ENCODE measurements around the gene NEO1. TPM values are rescaled to one million over a fixed set of nuclear protein-coding genes. Genes with fewer than 3 reads are reported as not detected.

Gene NEO1
- total RNA-seq, 1 donor from 2014 or later, result 31.3 TPM

- Histone ChIP-seq H3K27ac (ENCODE audit: low read depth, low read length) (no peak overlapping the region), H3K27me3 (ENCODE audit: control insufficient read depth in 3 of 3, insufficient read depth in 3 of 3, low read length in 3 of 3) (no peaks in the 10 kb centered on the region), H3K4me3 (ENCODE audit: low read length in 3 of 3) (no peak overlapping the region), H3K4me1 (ENCODE audit: control insufficient read depth in 3 of 3, insufficient read depth in 3 of 3, low read length in 3 of 3) (no peaks in the 10 kb centered on the region), H3K9ac (ENCODE audit: low read depth in 1 of 3, low read length in 3 of 3) (no peak overlapping the region), H3K9me3 (ENCODE audit: control insufficient read depth in 3 of 3, low read length in 3 of 3) (no peaks in the 10 kb centered on the region), H3K36me3 (ENCODE audit: control insufficient read depth in 3 of 3, insufficient read depth in 3 of 3, low read length in 3 of 3) (peaks cover 11 to 19% (median 15%) of the 10 kb centered on the region in 3 donors)
Observed at GRCh38 chr15:73308305-73308704, 256.0 kb downstream of the NEO1 start.

- Histone ChIP-seq H3K36me3 (ENCODE audit: control insufficient read depth in 3 of 3, insufficient read depth in 3 of 3, low read length in 3 of 3) (no peaks in the 10 kb centered on the region), H3K9ac (ENCODE audit: low read depth in 1 of 3, low read length in 3 of 3) (no peak overlapping the region), H3K4me1 (ENCODE audit: control insufficient read depth in 3 of 3, insufficient read depth in 3 of 3, low read length in 3 of 3) (no peaks in the 10 kb centered on the region), H3K4me3 (ENCODE audit: low read length in 3 of 3) (no peak overlapping the region), H3K27ac (ENCODE audit: low read depth, low read length) (no peak overlapping the region), H3K27me3 (ENCODE audit: control insufficient read depth in 3 of 3, insufficient read depth in 3 of 3, low read length in 3 of 3) (peaks cover 0 to 5% (median 0%) of the 10 kb centered on the region in 3 donors), H3K9me3 (ENCODE audit: control insufficient read depth in 3 of 3, low read length in 3 of 3) (no peaks in the 10 kb centered on the region)
Observed at GRCh38 chr15:73313861-73314260, 261.6 kb downstream of the NEO1 start.

GRCh38 chr15:73317651-73318462 lies 265.6 kb downstream of the NEO1 start:
- Histone ChIP-seq H3K36me3 (ENCODE audit: control insufficient read depth in 3 of 3, insufficient read depth in 3 of 3, low read length in 3 of 3) (no peaks in the 10 kb centered on the region), H3K9ac (ENCODE audit: low read depth in 1 of 3, low read length in 3 of 3) (no peak overlapping the region), H3K27ac (ENCODE audit: low read depth, low read length) (no peak overlapping the region), H3K4me3 (ENCODE audit: low read length in 3 of 3) (no peak overlapping the region), H3K9me3 (ENCODE audit: control insufficient read depth in 3 of 3, low read length in 3 of 3) (no peaks in the 10 kb centered on the region), H3K4me1 (ENCODE audit: control insufficient read depth in 3 of 3, insufficient read depth in 3 of 3, low read length in 3 of 3) (no peaks in the 10 kb centered on the region), H3K27me3 (ENCODE audit: control insufficient read depth in 3 of 3, insufficient read depth in 3 of 3, low read length in 3 of 3) (peaks cover 12 to 23% (median 14%) of the 10 kb centered on the region in 3 donors)

GRCh38 chr15:73318463-73319351 lies 266.4 kb downstream of the NEO1 start:
- no peak overlapping the region for H3K9ac ChIP-seq (ENCODE audit: low read depth in 1 of 3, low read length in 3 of 3)
- no peak overlapping the region for H3K4me3 ChIP-seq (ENCODE audit: low read length in 3 of 3)
- H3K36me3 ChIP-seq (ENCODE audit: control insufficient read depth in 3 of 3, insufficient read depth in 3 of 3, low read length in 3 of 3), result no peaks in the 10 kb centered on the region
- no peaks in the 10 kb centered on the region for H3K9me3 ChIP-seq (ENCODE audit: control insufficient read depth in 3 of 3, low read length in 3 of 3)
- H3K27ac ChIP-seq (ENCODE audit: low read depth, low read length), result no peak overlapping the region
- H3K4me1 ChIP-seq (ENCODE audit: control insufficient read depth in 3 of 3, insufficient read depth in 3 of 3, low read length in 3 of 3), result no peaks in the 10 kb centered on the region
- H3K27me3 ChIP-seq (ENCODE audit: control insufficient read depth in 3 of 3, insufficient read depth in 3 of 3, low read length in 3 of 3), result peaks cover 12 to 23% (median 14%) of the 10 kb centered on the region in 3 donors

GRCh38 chr15:73319460-73320245 lies 267.4 kb downstream of the NEO1 start:
- no peak overlapping the region for H3K27ac ChIP-seq (ENCODE audit: low read depth, low read length)
- H3K27me3 ChIP-seq (ENCODE audit: control insufficient read depth in 3 of 3, insufficient read depth in 3 of 3, low read length in 3 of 3), result peaks cover 17 to 27% (median 18%) of the 10 kb centered on the region in 3 donors
- no peaks in the 10 kb centered on the region for H3K4me1 ChIP-seq (ENCODE audit: control insufficient read depth in 3 of 3, insufficient read depth in 3 of 3, low read length in 3 of 3)
- no peak overlapping the region for H3K9ac ChIP-seq (ENCODE audit: low read depth in 1 of 3, low read length in 3 of 3)
- H3K9me3 ChIP-seq (ENCODE audit: control insufficient read depth in 3 of 3, low read length in 3 of 3), result no peaks in the 10 kb centered on the region
- no peaks in the 10 kb centered on the region for H3K36me3 ChIP-seq (ENCODE audit: control insufficient read depth in 3 of 3, insufficient read depth in 3 of 3, low read length in 3 of 3)
- no peak overlapping the region for H3K4me3 ChIP-seq (ENCODE audit: low read length in 3 of 3)

DNA sequence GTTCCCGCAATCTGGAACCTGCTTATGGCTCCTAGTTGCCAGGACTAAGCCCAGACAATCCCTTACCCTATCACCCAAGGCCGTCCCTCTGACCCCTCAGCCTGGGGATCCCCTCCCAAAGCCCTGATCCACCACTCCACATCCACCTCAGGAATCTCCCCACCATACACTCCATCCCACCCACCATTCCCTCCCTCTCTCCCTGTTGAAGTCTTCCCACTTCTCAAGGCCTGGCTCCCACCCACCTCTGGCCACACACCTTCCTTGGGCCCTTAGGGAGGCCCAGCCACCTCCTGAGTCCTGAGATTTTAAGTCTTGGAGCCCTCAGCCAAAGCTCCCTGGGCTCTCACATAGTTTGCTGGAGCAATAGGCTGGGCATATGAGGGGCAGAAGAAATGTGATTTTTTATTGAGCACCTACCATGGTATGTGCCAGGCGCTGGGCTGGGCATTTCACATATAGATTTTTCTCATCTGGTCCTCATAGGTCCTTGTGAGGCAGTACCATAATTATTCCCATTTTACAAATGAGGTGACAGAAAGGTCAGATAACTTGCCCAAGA lies 268.4 kb downstream of the NEO1 start:
- H3K27ac ChIP-seq (ENCODE audit: low read depth, low read length), result no peak overlapping the region
- no peaks in the 10 kb centered on the region for H3K4me1 ChIP-seq (ENCODE audit: control insufficient read depth in 3 of 3, insufficient read depth in 3 of 3, low read length in 3 of 3)
- H3K4me3 ChIP-seq (ENCODE audit: low read length in 3 of 3), result no peak overlapping the region
- H3K9ac ChIP-seq (ENCODE audit: low read depth in 1 of 3, low read length in 3 of 3), result no peak overlapping the region
- H3K36me3 ChIP-seq (ENCODE audit: control insufficient read depth in 3 of 3, insufficient read depth in 3 of 3, low read length in 3 of 3), result no peaks in the 10 kb centered on the region
- peaks cover 25 to 35% (median 26%) of the 10 kb centered on the region in 3 donors for H3K27me3 ChIP-seq (ENCODE audit: control insufficient read depth in 3 of 3, insufficient read depth in 3 of 3, low read length in 3 of 3)
- H3K9me3 ChIP-seq (ENCODE audit: control insufficient read depth in 3 of 3, low read length in 3 of 3), result no peaks in the 10 kb centered on the region

- H3K4me3 ChIP-seq (ENCODE audit: low read length in 3 of 3), result no peak overlapping the region
- no peak overlapping the region for H3K27ac ChIP-seq (ENCODE audit: low read depth, low read length)
- H3K4me1 ChIP-seq (ENCODE audit: control insufficient read depth in 3 of 3, insufficient read depth in 3 of 3, low read length in 3 of 3), result peaks cover 0 to 3% (median 0%) of the 10 kb centered on the region in 3 donors
- H3K9me3 ChIP-seq (ENCODE audit: control insufficient read depth in 3 of 3, low read length in 3 of 3), result no peaks in the 10 kb centered on the region
- no peaks in the 10 kb centered on the region for H3K36me3 ChIP-seq (ENCODE audit: control insufficient read depth in 3 of 3, insufficient read depth in 3 of 3, low read length in 3 of 3)
- H3K9ac ChIP-seq (ENCODE audit: low read depth in 1 of 3, low read length in 3 of 3), result no peak overlapping the region
- peaks cover 32 to 40% (median 33%) of the 10 kb centered on the region in 3 donors for H3K27me3 ChIP-seq (ENCODE audit: control insufficient read depth in 3 of 3, insufficient read depth in 3 of 3, low read length in 3 of 3)
Observed at GRCh38 chr15:73321496-73322450, 269.5 kb downstream of the NEO1 start.

- Histone ChIP-seq H3K4me1 (ENCODE audit: control insufficient read depth in 3 of 3, insufficient read depth in 3 of 3, low read length in 3 of 3) (peaks cover 0 to 3% (median 0%) of the 10 kb centered on the region in 3 donors), H3K4me3 (ENCODE audit: low read length in 3 of 3) (no peak overlapping the region), H3K9me3 (ENCODE audit: control insufficient read depth in 3 of 3, low read length in 3 of 3) (no peaks in the 10 kb centered on the region), H3K27me3 (ENCODE audit: control insufficient read depth in 3 of 3, insufficient read depth in 3 of 3, low read length in 3 of 3) (peaks cover 32 to 40% (median 33%) of the 10 kb centered on the region in 3 donors), H3K36me3 (ENCODE audit: control insufficient read depth in 3 of 3, insufficient read depth in 3 of 3, low read length in 3 of 3) (no peaks in the 10 kb centered on the region), H3K27ac (ENCODE audit: low read depth, low read length) (no peak overlapping the region), H3K9ac (ENCODE audit: low read depth in 1 of 3, low read length in 3 of 3) (no peak overlapping the region)
Observed at GRCh38 chr15:73322665-73323373, 270.6 kb downstream of the NEO1 start.
